ENCODE measurements around the gene PCAT7.

Gene PCAT7

DNA sequence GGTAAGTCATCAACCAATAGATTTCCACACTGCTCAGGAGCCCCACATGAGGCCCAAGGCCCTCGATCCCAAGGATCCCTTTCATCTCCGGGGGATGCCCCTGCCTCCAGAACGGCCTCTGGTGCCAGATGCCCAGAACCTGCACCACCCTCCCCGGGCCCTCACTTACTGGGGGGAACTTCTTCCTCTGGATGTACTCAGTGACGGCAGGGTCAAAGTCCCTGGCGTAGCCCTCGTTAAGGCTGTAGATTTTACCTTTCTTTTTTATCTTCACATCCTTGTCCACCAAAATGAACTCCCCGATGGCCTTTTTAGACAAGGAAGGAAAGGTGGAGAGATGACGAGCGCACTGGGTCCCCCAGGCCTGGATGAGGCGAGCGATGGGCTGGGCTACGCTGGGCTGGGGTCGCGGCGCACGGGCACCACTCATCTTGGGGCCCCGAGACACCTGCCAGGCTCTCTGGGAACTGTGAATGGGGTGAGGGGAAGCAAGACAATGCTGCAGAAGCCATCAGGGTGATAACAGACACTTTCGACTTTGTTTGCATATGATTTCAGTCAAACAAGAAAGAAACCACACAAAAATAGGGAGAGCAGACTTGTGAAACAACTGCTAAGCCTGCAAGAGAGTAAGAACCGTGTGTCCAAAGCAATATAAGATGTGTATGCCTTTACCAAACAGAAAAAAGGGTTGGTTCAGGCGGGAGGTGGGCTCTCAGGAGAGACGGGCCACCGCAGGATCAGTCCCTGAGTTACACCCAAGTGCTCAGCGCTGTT is 52.0 kb downstream of the PCAT7 start:
- DNase-seq = no peak

DNA sequence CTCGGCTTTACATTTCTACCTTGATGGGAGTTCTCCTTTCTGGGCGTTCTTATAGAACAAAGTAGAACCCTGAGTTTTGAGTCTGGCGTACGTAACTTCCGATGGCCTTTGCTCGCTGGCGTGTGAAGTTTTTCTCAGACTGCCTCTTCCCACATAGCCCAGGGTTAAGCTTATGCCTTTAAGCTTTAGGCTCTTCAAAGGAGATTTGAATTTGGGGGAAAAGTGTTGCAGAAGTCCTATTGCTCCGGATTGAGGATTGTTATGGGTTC is 52.5 kb downstream of the PCAT7 start:
- DNase-seq = no peak

DNA sequence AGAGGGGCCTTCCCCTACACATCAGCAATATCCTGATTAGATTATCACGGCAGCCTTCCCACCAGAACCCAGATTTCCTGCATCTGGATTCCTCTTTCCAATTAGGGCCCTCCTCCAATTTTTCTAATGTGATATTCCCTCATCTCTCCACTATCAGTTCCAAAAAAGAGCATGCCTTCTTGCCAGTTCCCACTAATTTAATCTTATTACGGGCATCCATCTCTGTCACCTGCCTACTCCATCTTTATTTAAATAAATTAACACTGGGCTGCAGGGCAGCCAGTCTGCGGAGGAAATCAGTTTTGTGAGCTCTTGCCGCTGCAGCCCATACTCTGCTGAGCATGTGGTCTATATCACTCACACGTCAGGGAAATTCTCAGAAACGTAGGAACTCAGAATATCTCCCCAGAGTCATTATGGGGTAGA is 55.3 kb downstream of the PCAT7 start:
- DNase-seq = no peak

GRCh38 chr9:94611638-94612068 is 56.8 kb downstream of the PCAT7 start:
- no peak for DNase-seq

DNA sequence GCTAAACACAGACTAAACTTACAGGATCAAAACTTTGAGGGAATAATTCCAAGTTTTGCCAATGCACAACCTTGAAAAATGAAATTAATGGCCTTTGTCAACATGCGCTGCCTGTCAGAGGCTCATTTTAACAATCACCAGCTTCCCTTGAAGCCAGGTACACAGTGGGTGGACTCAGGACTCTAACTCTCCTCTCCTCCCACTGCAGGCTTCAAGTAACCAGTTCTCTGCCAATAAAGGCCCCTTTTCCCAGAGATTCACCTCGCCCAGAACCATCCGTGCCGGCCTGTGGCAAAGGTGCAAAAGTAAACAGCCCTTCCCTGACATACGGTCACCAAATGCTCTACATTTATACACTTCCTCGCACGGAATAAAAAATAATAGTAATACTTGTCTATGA is 57.2 kb downstream of the PCAT7 start:
- no peak for DNase-seq

DNA sequence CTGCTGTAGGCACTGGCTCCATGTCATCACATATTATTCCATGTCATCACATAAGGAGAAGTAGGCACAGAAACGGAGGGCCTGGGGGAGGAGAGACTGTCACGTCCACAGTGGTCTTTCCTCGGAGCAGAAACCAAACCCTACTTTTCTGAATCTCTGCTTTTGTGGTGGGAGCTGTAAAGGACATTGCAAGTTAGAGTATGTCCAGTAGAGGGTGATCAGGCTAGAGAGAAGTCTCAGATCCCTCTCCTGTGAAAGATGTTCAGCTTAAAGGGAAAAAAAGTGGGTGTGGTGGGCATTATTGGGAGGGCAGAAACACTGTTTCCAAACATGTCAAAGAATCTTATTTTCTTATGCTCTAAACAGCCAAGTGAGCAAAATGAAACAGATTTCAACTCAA is 58.1 kb downstream of the PCAT7 start:
- no peak for DNase-seq

DNA sequence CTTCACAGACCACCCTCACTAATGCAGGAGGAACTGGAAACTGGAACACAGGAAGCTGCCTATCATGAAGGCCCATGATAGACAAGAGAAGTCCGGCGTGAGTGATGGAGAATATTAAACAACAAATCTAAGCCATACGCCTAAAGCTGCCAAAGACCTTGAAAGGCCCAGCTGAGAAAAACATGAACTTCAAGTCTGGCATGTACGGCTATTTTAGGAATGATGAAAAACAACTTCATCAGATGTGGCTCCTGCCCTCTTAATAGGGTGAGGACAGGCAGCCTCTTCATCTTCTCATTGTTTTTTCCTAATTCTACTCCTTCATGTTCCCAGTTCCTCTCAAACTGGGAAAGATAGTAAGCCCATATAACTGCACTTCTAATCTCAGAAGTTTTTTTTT is 64.1 kb downstream of the PCAT7 start:
- no peak for DNase-seq
